Amniotic epithelial cell (primary cell): Measurements from ENCODE around the gene MCMBP.
A peak's percentile ranks its signal among the peaks of the same experiment; 100 is the strongest.
"Not testable (repeated sequence)": the region's sequence is repeated elsewhere in the genome, so short reads cannot be mapped to it uniquely, and the experiment has no call there.

ENCODE experiments used
- DNase-seq: peaks from one replicate; pipeline ENCODE4 v3.0.0-alpha.2; 2010; ENCODE audit warnings: low read depth

MCMBP gene

GRCh38 chr10:119872610-119872859, at the start of gene MCMBP:
Gene MCMBP (minus strand): TSS chr10:119872843. CDS start chr10:119872584, 259 bp downstream.
- no peak for DNase-seq

GRCh38 chr10:119919826-119920225, 47.2 kb upstream of the MCMBP start:
- no peak for DNase-seq

GRCh38 chr10:119919271-119919670, 46.6 kb upstream of the MCMBP start:
- DNase-seq = no peak

- peak; percentile 14 for DNase-seq
These were observed 45.1 kb upstream of the MCMBP start for GRCh38 chr10:119917777-119918176.

- DNase-seq = no peak
These were observed 38.0 kb upstream of the MCMBP start for GRCh38 chr10:119910689-119911088.

- DNase-seq = peak; percentile 13
These were observed 35.5 kb upstream of the MCMBP start for GRCh38 chr10:119908166-119908565.

- DNase-seq = not testable (repeated sequence)
These were observed 35.1 kb upstream of the MCMBP start for GRCh38 chr10:119907695-119908094.

GRCh38 chr10:119903946-119904666, 31.5 kb upstream of the MCMBP start:
- no peak for DNase-seq

GRCh38 chr10:119898577-119898976, 25.9 kb upstream of the MCMBP start:
- no peak for DNase-seq

- DNase-seq = peak; percentile 32
These were observed 24.5 kb upstream of the MCMBP start for GRCh38 chr10:119896937-119897770.

- peak; percentile 95 for DNase-seq
These were observed 23.5 kb upstream of the MCMBP start for GRCh38 chr10:119896061-119896655.

- no peak for DNase-seq
These were observed 21.3 kb upstream of the MCMBP start for GRCh38 chr10:119893845-119894427.

- DNase-seq = no peak
These were observed 20.4 kb upstream of the MCMBP start for GRCh38 chr10:119893074-119893473.

GRCh38 chr10:119892188-119893065, 19.8 kb upstream of the MCMBP start, which contains the start of gene SEC23IP:
Gene SEC23IP (plus strand): TSS chr10:119892730. CDS start chr10:119892783, 53 bp downstream.
- DNase-seq = peak; percentile 96

- not testable (repeated sequence) for DNase-seq
These were observed 19.2 kb upstream of the MCMBP start for GRCh38 chr10:119891849-119892187.

GRCh38 chr10:119890307-119890706, 17.7 kb upstream of the MCMBP start:
- DNase-seq = not testable (repeated sequence)

- not testable (repeated sequence) for DNase-seq
These were observed 16.6 kb upstream of the MCMBP start for GRCh38 chr10:119889201-119889600.

- not testable (repeated sequence) for DNase-seq
These were observed 16.1 kb upstream of the MCMBP start for GRCh38 chr10:119888715-119889114.

GRCh38 chr10:119886070-119886469, 13.4 kb upstream of the MCMBP start:
- not testable (repeated sequence) for DNase-seq

GRCh38 chr10:119883901-119884611, 11.4 kb upstream of the MCMBP start:
- DNase-seq = not testable (repeated sequence)

GRCh38 chr10:119878524-119878923, 5.9 kb upstream of the MCMBP start:
- peak; percentile 40 for DNase-seq
